ENCODE data around the gene NEURL1B. TPM values are rescaled to one million over a fixed set of nuclear protein-coding genes. Genes with fewer than 3 reads are reported as not detected.

NEURL1B gene
- total RNA-seq, 1 experiment from 2014 or later: 0.32 TPM

DNA sequence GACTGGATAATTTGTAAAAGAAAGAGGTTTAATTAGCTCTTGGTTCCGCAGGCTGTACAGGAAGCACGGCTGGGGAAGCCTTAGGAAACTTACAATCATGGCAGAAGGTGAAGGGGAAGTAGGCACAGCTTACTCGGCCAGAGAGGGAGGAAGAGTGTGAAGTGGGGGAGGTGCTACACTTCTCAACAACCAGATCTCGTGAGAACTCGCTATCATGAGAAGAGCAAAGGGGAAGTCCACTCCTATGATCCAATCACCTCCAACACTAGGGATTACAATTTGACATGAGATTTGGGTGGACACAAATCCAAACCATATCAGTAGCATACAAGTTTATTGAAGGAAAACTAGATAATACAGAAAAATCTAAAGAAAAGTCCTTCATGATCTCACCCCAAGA, 39.9 kb downstream of the NEURL1B start:
- DNase-seq (ENCODE audit: low read depth, low spot score): peak; percentile 13
- in situ Hi-C loops (cut with HindIII; ENCODE audit: low pct_unique_long_range_greater_than_20kb, low sequenced_read_pairs): no loop called here

DNA sequence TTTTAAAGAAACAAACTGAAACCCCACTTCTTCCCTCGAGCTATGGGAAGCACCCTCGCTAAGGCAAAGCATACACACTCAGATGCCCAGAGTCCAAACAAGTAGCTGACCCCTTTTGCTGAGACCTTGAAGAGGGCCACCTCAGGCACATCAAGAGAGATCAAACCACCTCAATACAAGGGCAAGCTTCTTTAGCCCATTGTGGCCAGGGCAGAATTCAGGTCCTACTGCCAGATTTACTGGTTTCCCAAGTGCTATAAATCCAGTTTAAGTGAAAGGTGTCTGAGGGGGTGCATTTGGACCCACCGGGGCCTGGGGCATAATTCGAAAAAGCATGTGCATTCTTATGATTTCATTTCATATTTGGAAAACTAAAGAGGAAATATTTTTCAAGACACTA, 40.4 kb downstream of the NEURL1B start:
- in situ Hi-C loops (cut with HindIII; ENCODE audit: low pct_unique_long_range_greater_than_20kb, low sequenced_read_pairs): no loop called here
- DNase-seq (ENCODE audit: low read depth, low spot score): no peak

DNA sequence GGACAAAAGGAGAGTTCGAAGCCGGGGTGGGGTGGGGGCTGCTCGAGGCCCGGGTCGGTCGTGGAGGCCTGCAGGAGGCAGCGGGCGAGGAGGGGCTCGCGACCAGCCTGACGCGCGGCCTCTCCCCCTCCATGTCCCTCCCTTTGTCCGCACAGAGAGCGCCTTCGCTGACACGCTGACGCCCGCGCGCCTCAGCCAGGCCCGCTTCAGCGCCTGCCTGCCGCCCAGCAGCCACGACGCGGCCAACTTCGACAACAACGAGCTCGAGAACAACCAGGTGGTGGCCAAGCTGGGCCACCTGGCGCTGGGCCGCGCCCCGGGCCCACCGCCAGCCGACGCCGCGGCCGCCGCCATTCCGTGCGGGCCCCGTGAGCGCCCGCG, 42.2 kb downstream of the NEURL1B start:
- no peak for DNase-seq (ENCODE audit: low read depth, low spot score)
- in situ Hi-C loops (cut with HindIII; ENCODE audit: low pct_unique_long_range_greater_than_20kb, low sequenced_read_pairs): no loop called here

DNA sequence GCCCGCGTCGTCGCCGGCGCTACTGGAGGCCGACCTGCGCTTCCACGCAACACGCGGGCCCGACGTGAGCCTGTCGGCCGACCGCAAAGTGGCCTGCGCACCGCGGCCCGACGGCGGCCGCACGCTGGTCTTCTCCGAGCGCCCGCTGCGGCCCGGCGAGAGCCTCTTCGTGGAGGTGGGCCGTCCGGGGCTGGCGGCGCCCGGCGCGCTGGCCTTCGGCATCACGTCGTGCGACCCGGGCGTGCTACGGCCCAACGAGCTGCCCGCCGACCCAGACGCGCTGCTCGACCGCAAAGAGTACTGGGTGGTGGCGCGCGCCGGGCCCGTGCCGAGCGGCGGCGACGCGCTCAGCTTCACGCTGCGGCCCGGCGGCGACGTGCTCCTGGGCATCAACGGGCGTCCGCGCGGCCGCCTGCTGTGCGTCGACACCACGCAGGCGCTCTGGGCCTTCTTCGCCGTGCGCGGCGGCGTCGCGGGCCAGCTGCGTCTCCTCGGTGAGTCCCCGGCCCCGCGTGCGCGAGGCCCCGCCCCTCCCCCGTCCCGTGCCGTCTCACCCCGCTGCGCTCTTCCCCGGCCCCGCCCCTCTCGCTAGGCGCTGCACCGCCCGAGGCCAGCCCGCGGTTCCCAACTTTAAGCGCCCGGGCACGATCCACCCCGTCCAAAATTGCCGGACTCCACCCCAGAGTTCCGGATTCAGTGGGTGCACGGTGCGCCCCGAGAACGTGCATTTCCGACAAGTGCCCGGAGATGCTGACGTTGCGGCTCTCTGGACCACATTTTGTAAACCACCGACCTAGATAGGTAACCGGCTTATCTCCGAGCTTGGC, 42.8 kb downstream of the NEURL1B start:
- in situ Hi-C loops (cut with HindIII; ENCODE audit: low pct_unique_long_range_greater_than_20kb, low sequenced_read_pairs): no loop called here
- DNase-seq (ENCODE audit: low read depth, low spot score): no peak

DNA sequence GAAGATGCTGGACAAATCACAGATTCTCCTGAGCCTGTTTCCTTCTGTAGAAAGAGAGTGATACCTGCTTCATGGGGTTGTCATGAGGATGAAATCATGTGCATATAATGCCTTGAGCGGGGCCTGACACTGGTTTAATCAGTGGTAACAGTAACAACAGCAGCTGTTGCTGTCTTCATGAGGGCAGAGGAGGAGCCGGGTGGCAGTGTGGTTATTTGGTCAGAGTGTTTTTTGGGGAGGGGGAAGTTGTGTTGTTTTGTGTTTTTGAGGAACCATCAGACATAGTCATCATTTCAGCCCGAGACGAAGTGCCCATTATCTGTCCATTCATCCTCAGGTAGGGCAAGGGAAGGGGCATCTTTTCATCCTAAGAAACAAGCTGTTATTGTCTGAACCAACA, 44.0 kb downstream of the NEURL1B start:
- in situ Hi-C loops (cut with HindIII; ENCODE audit: low pct_unique_long_range_greater_than_20kb, low sequenced_read_pairs): no loop called here
- no peak for DNase-seq (ENCODE audit: low read depth, low spot score)

DNA sequence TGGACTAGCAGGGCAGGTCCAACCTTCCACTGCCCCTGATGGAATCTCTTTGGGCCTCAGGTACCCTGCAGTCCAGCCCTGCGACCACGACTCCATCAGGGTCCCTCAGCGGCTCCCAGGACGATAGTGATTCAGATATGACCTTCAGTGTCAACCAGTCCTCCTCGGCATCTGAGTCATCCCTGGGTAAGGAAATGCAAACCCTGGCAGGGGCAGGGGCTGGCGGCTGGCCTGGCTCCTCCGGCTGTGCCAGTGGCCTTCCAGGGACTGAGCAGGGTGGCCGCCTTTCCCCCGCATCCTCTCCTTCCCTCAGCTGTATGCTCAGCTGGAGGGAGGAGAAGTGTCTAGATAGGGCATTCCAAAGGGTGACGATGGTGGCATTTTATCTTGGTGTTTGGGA, 45.0 kb downstream of the NEURL1B start:
- in situ Hi-C loops (cut with HindIII; ENCODE audit: low pct_unique_long_range_greater_than_20kb, low sequenced_read_pairs): no loop called here
- no peak for DNase-seq (ENCODE audit: low read depth, low spot score)

DNA sequence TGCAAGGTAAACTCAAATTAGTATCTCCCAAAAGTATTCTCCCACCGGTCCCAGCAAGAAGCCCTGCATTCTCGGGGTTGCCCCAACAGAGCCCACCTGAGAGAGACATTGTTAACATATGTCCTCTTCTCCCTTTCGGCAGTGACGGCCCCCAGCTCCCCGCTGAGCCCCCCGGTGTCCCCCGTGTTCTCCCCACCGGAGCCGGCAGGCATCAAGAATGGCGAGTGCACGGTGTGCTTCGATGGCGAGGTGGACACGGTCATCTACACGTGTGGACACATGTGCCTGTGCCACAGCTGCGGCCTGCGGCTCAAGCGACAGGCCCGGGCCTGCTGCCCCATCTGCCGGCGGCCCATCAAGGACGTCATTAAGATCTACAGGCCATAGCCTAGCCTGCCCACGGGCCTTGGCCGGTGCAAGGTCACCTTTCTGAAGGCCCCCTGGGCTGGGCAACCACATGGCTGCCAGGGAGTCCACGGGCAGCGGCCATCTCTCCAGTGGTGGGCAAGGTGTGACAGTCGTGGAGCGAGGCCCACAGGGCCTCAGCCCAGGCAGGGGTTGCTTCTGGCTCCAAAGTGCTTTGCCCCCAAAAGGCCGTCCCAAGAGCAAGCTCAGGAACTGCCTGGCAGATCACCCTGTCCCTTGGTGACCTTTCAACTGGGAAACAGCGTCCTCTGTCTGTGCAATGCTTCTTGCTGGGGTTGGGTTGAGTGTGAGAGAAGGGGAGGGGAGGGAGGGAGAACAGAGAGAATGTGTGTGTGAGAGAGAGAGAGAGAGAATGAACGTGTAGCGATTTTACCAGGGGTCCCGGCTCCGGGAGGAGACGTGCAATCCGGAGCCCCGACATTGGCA, 45.7 kb downstream of the NEURL1B start:
- in situ Hi-C loops (cut with HindIII; ENCODE audit: low pct_unique_long_range_greater_than_20kb, low sequenced_read_pairs): no loop called here
- DNase-seq (ENCODE audit: low read depth, low spot score): no peak

DNA sequence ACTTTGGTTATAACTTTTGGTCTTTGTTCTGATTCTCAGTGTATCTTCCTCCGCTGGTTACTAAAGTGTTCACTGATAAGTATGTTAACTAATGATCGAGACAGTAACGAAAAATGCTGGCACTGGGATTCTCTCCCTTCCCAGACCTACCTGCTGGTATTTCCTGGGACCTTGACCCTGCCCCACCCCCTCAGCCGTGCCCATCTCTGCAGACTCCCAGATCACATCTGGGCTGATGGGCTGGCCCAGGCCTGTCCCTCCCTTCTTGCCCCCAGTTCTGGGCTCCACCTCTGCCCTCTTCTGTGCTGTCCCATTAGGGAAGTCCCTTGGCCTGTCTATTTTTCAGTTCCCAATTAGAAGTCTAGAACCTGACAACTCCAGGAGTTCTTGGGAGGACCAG, 46.9 kb downstream of the NEURL1B start:
- in situ Hi-C loops (cut with HindIII; ENCODE audit: low pct_unique_long_range_greater_than_20kb, low sequenced_read_pairs): no loop called here

DNA sequence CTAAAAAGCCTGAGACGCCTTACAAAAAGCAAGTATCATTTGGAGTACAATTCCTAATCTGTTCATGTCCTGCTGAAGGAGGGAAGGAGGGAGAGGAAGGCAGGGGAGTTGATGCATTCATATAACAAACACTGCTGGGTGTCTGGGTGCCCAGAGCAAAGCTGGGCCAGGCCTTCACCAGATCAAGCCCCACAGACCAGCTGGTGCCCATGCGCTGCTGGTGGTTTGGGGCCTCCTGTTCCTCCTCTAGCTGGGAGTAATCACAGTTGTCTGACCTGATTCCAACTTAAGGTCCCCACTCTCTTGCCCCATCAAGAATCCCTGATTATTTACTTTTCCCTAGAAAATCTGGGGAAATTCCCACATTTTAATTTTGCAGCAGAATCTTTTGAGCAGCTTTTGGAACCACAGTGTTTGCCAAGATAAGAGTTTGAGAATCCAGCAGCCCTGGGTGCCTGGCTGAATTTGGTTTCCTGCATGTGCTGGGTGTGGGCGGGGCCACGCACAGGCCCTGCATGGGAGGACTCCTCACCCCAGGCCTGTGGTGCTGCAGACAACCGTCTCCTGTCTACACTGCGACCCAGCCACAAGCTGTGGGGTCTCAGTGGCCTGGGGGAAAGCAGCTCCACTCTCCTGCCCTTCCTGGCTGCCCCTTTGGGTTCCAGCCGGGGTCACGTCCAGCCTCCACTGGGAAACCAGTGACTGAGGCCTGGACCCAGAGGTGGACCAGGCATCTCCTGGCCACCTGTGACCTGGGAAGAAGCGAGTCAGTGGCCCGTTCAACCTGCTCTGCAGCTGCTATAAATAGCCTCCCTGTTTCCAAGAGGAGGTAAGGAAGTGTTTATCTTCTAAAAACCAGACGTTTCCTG, 47.5 kb downstream of the NEURL1B start:
- DNase-seq (ENCODE audit: low read depth, low spot score): no peak
- in situ Hi-C loops (cut with HindIII; ENCODE audit: low pct_unique_long_range_greater_than_20kb, low sequenced_read_pairs): no loop called here

More for the DNA sequence above, 46.9 kb downstream of the NEURL1B start:
- DNase-seq (ENCODE audit: low read depth, low spot score): no peak

DNA sequence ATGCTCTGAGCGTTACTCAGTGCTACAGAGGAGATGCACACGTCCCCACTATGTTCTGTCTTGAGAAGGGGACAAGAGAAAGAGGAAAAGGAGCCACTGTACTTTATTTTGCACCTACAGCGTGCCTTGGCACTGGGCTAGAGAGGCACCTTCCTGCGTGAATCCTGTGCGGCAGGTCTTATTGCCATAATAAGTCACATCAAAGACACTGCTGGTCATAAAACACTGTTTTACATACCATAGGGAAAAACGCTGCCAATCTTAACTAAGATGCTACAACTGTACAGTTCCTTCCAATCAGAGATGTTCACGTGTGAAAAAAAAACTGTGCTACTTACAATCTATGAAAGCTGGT, 48.1 kb downstream of the NEURL1B start:
- DNase-seq (ENCODE audit: low read depth, low spot score): no peak
- in situ Hi-C loops (cut with HindIII; ENCODE audit: low pct_unique_long_range_greater_than_20kb, low sequenced_read_pairs): no loop called here

DNA sequence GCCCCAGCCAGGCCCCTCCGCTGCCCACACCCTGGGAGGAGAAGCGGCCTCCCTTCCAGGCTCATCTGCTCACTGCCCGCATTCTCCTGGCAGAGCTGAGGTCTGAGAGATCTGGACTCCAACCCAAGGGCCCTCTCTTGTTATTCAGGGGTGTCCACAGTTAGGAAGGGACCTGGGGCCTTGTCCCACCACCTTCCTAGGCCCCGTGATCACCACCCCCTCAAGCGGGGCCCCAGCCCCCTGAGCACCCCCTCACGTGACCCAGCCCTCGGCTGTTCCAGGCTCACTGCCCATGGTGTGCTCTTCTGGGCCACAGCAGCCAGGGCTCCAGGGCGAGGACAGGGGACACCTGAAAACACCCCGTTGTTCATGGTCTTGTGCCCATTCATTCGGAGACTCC, 48.7 kb downstream of the NEURL1B start:
- in situ Hi-C loops (cut with HindIII; ENCODE audit: low pct_unique_long_range_greater_than_20kb, low sequenced_read_pairs): no loop called here
- DNase-seq (ENCODE audit: low read depth, low spot score): no peak

DNA sequence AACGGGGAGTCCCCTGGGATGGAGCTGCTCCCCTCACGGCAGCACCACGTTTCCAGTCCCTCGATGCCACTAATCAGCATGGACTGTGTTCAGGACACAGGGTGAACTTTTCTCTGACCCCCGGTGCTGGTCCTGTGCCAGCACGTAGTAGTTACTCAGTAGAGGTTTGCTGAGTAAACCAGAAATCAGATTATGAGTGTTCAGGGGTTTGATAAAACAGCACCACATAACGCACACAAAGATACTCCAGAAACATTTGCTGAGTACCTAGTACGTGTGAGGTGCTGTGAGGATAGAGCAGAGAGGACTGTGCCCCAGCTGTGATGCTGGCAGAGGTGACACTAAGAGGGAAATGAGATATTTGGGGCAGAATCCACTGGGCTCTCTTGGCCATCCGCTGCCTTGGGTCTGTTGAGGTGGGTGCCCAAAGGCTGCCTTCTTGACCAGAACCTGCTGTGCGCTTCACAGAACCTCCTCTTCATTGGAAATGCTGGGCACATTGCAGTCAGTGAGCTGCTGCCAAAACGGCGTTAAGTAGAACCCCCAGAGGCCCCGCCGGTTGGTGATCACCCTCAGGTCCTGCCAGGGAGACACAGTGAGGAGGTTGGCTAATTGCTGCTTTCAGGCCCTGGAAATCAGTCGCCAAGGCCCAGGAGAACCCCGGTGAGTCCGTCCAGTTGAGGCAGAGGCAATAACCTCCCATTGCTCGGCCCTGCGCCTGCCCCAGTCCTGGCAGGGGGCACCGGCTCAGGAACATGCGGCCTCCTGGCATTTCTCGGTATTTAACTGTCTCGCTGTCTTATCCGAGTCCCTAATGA, 49.4 kb downstream of the NEURL1B start:
- DNase-seq (ENCODE audit: low read depth, low spot score): no peak
- in situ Hi-C loops (cut with HindIII; ENCODE audit: low pct_unique_long_range_greater_than_20kb, low sequenced_read_pairs): no loop called here

DNA sequence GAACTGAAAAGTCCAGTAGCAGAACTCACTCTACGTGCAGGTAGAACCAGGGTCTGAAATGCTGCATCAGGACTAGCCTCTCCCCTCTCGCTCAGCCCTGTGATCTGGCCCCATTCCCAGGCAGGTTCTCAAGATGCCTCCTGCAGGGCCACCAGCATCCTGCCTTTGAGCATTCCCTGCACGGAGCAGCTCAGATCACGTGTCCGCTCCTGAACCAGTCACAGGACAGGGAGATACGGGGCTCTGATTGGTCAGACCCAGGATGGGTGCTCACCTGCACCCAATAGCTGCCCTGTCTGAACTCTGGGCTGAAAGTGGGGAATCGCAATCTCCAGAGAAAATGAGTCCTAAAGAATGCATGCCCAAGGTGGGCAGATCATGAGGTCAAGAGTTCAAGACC, 50.8 kb downstream of the NEURL1B start:
- in situ Hi-C loops (cut with HindIII; ENCODE audit: low pct_unique_long_range_greater_than_20kb, low sequenced_read_pairs): no loop called here
- no peak for DNase-seq (ENCODE audit: low read depth, low spot score)

DNA sequence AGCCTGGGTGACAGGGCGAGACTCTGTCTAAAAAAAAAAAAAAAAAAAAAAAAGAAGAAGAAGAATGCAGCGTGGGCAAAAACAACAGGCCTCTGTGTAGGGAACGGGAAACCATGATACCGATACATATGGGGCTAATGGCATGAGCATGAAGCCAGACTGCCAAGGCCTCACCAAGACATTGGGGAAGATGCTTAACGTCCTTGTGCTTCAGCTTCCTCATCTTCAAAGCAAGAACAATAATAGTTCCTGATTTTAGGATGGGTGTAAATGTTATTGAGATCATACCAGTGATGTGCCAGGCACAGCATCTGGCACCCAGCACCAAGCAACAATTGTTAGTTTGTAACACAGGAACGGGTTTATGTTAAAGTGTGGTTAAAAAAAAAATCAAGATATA, 51.4 kb downstream of the NEURL1B start:
- DNase-seq (ENCODE audit: low read depth, low spot score): no peak

DNA sequence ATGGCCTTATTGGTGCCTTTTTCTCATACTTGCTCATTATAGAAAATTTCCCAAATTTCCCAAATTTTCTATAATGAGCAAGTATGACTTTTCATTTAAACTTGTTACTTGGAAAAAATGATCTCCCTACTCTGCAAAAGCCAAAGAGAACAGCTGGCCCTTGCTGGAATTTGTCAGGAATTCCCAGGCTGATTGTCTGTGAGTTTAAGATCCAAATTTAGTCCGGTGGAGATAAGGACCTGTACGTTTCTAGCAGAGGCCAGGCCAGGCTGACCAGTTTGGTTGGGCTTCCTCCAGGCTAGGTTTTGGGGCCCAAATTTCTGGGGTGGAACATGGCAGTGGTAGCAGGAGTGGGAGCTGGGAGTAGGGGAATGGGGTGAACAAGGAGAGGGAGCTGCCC, 51.9 kb downstream of the NEURL1B start:
- in situ Hi-C loops (cut with HindIII; ENCODE audit: low pct_unique_long_range_greater_than_20kb, low sequenced_read_pairs): no loop called here

More for the DNA sequence above, 51.4 kb downstream of the NEURL1B start:
- in situ Hi-C loops (cut with HindIII; ENCODE audit: low pct_unique_long_range_greater_than_20kb, low sequenced_read_pairs): no loop called here

DNA sequence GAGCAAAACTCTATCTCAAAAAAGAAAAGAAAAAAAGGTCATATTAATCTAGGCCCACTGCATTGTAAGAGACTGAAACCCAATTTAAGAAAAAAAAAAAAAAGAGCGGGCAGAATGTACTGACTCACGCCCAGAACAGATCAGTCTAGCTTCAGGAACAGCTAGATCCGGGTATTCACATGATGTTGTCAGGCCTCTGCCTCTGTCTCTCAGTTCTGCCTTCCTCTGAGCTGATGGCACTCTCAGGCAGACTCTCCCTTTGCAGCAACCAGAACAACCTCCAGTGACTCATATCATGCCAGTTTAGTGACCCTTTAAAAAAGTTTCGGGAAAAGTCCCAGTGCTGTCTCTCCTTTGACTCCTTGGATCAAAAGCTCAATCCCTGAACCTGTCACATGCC, 53.0 kb downstream of the NEURL1B start:
- DNase-seq (ENCODE audit: low read depth, low spot score): no peak
- in situ Hi-C loops (cut with HindIII; ENCODE audit: low pct_unique_long_range_greater_than_20kb, low sequenced_read_pairs): no loop called here

More for the DNA sequence above, 51.9 kb downstream of the NEURL1B start:
- no peak for DNase-seq (ENCODE audit: low read depth, low spot score)

DNA sequence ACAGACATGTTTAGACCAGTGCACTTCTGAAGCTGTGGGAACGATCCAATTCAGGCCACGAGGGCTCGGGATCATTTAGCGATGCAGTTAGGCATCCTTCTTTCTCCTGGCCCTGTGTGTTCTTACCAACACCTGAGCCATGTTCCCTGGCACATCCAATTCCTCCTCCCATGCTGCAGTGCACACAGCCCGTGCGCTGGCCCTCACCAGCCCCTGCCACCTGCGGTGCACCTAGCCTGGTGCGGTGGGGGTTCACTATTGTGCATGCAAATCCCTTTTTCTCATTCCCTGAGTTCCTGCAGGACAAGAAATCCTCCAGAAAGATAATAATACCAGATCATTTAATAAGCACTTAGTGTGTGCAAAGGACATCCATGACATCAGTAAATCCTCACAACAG, 53.5 kb downstream of the NEURL1B start:
- DNase-seq (ENCODE audit: low read depth, low spot score): no peak
- in situ Hi-C loops (cut with HindIII; ENCODE audit: low pct_unique_long_range_greater_than_20kb, low sequenced_read_pairs): no loop called here
